ENCODE data around the gene PILRA. TPM values are rescaled to one million over a fixed set of nuclear protein-coding genes. Genes with fewer than 3 reads are reported as not detected.

PILRA gene
- total RNA-seq, 1 donor: 2.2 TPM

Small RNAs within 50 kb of the gene (small RNA-seq; reads per million reads assigned to genes)
- gene RF00019: not detected

Other genes starting within 250 kb of the PILRA start
- 3.5 TPM for gene MBLAC1, start 246.5 kb upstream of the PILRA start, total RNA-seq
- 162 TPM for gene LAMTOR4, start 224.6 kb upstream of the PILRA start, total RNA-seq
- 17.5 TPM for gene TRAPPC14, start 214.8 kb upstream of the PILRA start, total RNA-seq
- gene GAL3ST4, start 204.9 kb upstream of the PILRA start, total RNA-seq: 0.54 TPM
- 6.2 TPM for gene GPC2, start 196.1 kb upstream of the PILRA start, total RNA-seq
- gene STAG3, start 195.6 kb upstream of the PILRA start, total RNA-seq: 0.81 TPM
- 0.54 TPM for gene PVRIG, start 153.5 kb upstream of the PILRA start, total RNA-seq
- gene SPDYE3, start 65.8 kb upstream of the PILRA start, total RNA-seq: not detected
- gene PILRB, start 15.4 kb upstream of the PILRA start, total RNA-seq: 39.6 TPM
- 2.4 TPM for gene ZCWPW1, start 55.2 kb downstream of the PILRA start, total RNA-seq
- 88.3 TPM for gene MEPCE, start 56.3 kb downstream of the PILRA start, total RNA-seq
- gene PPP1R35, start 63.0 kb downstream of the PILRA start, total RNA-seq: 43.1 TPM
- gene SPACDR, start 90.8 kb downstream of the PILRA start, total RNA-seq: 0.27 TPM
- 60.9 TPM for gene TSC22D4, start 105.7 kb downstream of the PILRA start, total RNA-seq
- under 0.01 TPM for gene NYAP1, start 110.4 kb downstream of the PILRA start, total RNA-seq
- gene AGFG2, start 165.7 kb downstream of the PILRA start, total RNA-seq: 10.5 TPM
- 2.2 TPM for gene SAP25, start 200.4 kb downstream of the PILRA start, total RNA-seq
- gene LRCH4, start 212.6 kb downstream of the PILRA start, total RNA-seq: 109 TPM
- gene FBXO24, start 212.8 kb downstream of the PILRA start, total RNA-seq: 0.81 TPM
- gene PCOLCE, start 228.9 kb downstream of the PILRA start, total RNA-seq: 0.81 TPM
- gene MOSPD3, start 239.1 kb downstream of the PILRA start, total RNA-seq: 12.1 TPM

All from hematopoietic multipotent progenitor cell (in vitro differentiated cells).